GM19023 (cell line): ENCODE data around the gene ZGPAT.

ENCODE experiments used
- ATAC-seq: cut with Tn5 transposase; IDR thresholded peaks from one replicate; pipeline ENCODE4 v1.9.1; 2021; ENCODE audit warnings: mild to moderate bottlenecking, moderate library complexity; ENCODE audit not compliant: unreplicated experiment

Gene ZGPAT

GRCh38 chr20:63678071-63678470 is 29.8 kb upstream of the ZGPAT start:
- ATAC-seq = no peak

- ATAC-seq = no peak
These were observed 29.0 kb upstream of the ZGPAT start for GRCh38 chr20:63678667-63679465.

- ATAC-seq = no peak
These were observed 28.0 kb upstream of the ZGPAT start for GRCh38 chr20:63679799-63680305.

GRCh38 chr20:63680427-63680826 is 27.4 kb upstream of the ZGPAT start:
- no peak for ATAC-seq

GRCh38 chr20:63680857-63681608 is 26.8 kb upstream of the ZGPAT start:
- no peak for ATAC-seq

- ATAC-seq = no peak
These were observed 26.2 kb upstream of the ZGPAT start for GRCh38 chr20:63681609-63682142.

- no peak for ATAC-seq
These were observed 25.3 kb upstream of the ZGPAT start for GRCh38 chr20:63682384-63683139.

- ATAC-seq = no peak
These were observed 22.4 kb upstream of the ZGPAT start for GRCh38 chr20:63685269-63686026.

GRCh38 chr20:63686094-63686491 is 21.7 kb upstream of the ZGPAT start:
- no peak for ATAC-seq

- no peak for ATAC-seq
These were observed 21.1 kb upstream of the ZGPAT start for GRCh38 chr20:63686492-63687321.

GRCh38 chr20:63687419-63688178 is 20.2 kb upstream of the ZGPAT start:
- no peak for ATAC-seq

- ATAC-seq = no peak
These were observed 19.4 kb upstream of the ZGPAT start for GRCh38 chr20:63688228-63689045.

- no peak for ATAC-seq
These were observed 18.5 kb upstream of the ZGPAT start for GRCh38 chr20:63689046-63690002.

- ATAC-seq = no peak
These were observed 17.6 kb upstream of the ZGPAT start for GRCh38 chr20:63690003-63690897.

GRCh38 chr20:63690898-63691710 is 16.7 kb upstream of the ZGPAT start:
- no peak for ATAC-seq
